ENCODE results near the gene CTSK.

GRCh38 chr1:150842343-150842742, 34.3 kb upstream of the CTSK start:
- no peak for TF ChIP-seq CTCF (conservative IDR thresholded peaks at IDR 0.05; ENCODE audit: low read depth, low read length)
- TF ChIP-seq EZH2 (IDR thresholded peaks at IDR 0.05; ENCODE audit: borderline replicate concordance, low read depth, low read length, poor library complexity, severe bottlenecking), result no peak
